Breast epithelium (tissue), 3 donors: Measurements from ENCODE around the gene FAM131A.

Experiments
- POLR2A ChIP-seq: fragments of 450-650 bp; IDR thresholded peaks from one replicate; pipeline ENCODE4 v1.6.1; 2016; ENCODE audit warnings: antibody characterized with exemption, mild to moderate bottlenecking, moderate library complexity
- TF ChIP-seq, protein P1 (sequence below), 3 donors: fragments of 450-650 bp; IDR thresholded peaks; one replicate each; pipeline ENCODE4 v1.5.1; 2016 to 2017; ENCODE audit warnings: antibody characterized with exemption in 3 of 3, mild to moderate bottlenecking in 3 of 3, moderate library complexity in 3 of 3

DNA sequence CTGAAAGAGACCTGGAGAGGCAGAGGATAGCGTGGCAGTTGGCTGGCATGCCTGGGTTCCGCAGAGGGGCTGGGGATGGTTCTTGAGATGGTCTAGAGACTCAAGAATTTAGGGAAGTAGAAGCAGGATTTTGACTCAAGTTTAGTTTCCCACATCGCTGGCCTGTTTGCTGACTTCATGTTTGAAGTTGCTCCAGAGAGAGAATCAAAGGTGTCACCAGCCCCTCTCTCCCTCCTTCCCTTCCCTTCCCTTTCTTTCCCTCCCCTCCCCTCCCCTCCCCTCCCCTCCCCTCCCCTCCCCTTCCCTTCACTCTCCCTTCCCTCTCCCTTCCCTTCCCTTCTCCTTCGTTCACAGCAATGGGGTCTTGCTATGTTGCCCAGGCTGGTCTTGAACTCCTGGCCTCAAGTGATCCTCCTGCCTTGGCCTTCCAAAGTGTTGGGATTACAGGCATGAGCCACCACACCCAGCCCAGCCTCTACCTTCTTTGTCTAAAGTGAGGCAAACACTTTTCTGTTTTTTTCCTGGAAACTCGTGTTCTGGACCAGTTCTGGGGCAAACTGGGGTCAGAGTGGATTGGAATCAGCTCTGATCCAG, 52.6 kb downstream of the FAM131A start:
- TF ChIP-seq, protein P1, sequence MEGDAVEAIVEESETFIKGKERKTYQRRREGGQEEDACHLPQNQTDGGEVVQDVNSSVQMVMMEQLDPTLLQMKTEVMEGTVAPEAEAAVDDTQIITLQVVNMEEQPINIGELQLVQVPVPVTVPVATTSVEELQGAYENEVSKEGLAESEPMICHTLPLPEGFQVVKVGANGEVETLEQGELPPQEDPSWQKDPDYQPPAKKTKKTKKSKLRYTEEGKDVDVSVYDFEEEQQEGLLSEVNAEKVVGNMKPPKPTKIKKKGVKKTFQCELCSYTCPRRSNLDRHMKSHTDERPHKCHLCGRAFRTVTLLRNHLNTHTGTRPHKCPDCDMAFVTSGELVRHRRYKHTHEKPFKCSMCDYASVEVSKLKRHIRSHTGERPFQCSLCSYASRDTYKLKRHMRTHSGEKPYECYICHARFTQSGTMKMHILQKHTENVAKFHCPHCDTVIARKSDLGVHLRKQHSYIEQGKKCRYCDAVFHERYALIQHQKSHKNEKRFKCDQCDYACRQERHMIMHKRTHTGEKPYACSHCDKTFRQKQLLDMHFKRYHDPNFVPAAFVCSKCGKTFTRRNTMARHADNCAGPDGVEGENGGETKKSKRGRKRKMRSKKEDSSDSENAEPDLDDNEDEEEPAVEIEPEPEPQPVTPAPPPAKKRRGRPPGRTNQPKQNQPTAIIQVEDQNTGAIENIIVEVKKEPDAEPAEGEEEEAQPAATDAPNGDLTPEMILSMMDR (IDR thresholded peaks at IDR 0.05): no peak
- no peak for TF ChIP-seq POLR2A
